A549 (cell line): ENCODE measurements around the gene NRXN3. TPM values are rescaled to one million over a fixed set of nuclear protein-coding genes. Genes with fewer than 3 reads are reported as not detected.

ENCODE experiments used
- ATAC-seq, 2 experiments: fragments of 200-7000 bp in 1 of 2; fragments of >200 bp in 1 of 2; cut with Nextera tagmentation in 1 of 2; cut with Tn5 transposase in 1 of 2; 3 replicates each; pipeline versions ENCODE4 v1.8.0 to v1.9.1; 2018 to 2020; ENCODE audit warnings: mild to moderate bottlenecking in 1 of 2, moderate library complexity in 1 of 2
- CTCF ChIA-PET: fragments of 300-600 bp; sonication (Branson Sonifier 250); formaldehyde crosslinking; extraction: SDS; loops from one replicate; lab custom pipeline; 2021; ENCODE audit warnings: antibody characterized with exemption, inconsistent platforms; lab: Yijun Ruan, JAX
- POLR2A ChIA-PET: fragments of 350-600 bp; formaldehyde crosslinking; extraction: SDS; loops from one replicate; lab custom pipeline; 2021; ENCODE audit warnings: antibody characterized with exemption, inconsistent platforms; lab: Yijun Ruan, JAX
- DNase-seq, 2 experiments: peaks; one replicate each; pipeline versions ENCODE4 v3.0.0 to v3.0.0-alpha.2; 2011 to 2016; ENCODE audit warnings: low read depth in 1 of 2, low spot score in 1 of 2
- FAIRE-seq: peaks from 2 replicates; lab custom pipeline; 2011; peaks lifted over from hg19 to GRCh38; lab: Jason Lieb, UNC
- H3K27ac ChIP-seq, 2 experiments: fragments of >200 bp; sonication (Bioruptor Twin); formaldehyde crosslinking; 3 replicates each; pipeline ENCODE4 v1.5.1; 2016 to 2017
- H3K4me1 ChIP-seq: fragments of >200 bp; sonication (Bioruptor Twin); formaldehyde crosslinking; 3 replicates; pipeline ENCODE4 v1.6.1; 2016
- H3K4me2 ChIP-seq: fragments of >200 bp; sonication (Bioruptor Twin); formaldehyde crosslinking; 3 replicates; pipeline ENCODE4 v1.6.1; 2016
- H3K4me3 ChIP-seq: fragments of >200 bp; sonication (Bioruptor Twin); formaldehyde crosslinking; 3 replicates; pipeline ENCODE4 v1.5.1; 2016
- H3K9me3 ChIP-seq: fragments of >200 bp; sonication (Bioruptor Twin); formaldehyde crosslinking; 3 replicates; pipeline ENCODE4 v1.6.1; 2016
- CBX2 ChIP-seq: fragments of 200-600 bp; sonication (generic); IDR thresholded peaks from 2 replicates; pipeline ENCODE4 v1.6.1; 2016; ENCODE audit warnings: low read depth, mild to moderate bottlenecking, borderline replicate concordance
- CBX8 ChIP-seq: fragments of 200-600 bp; sonication (generic); IDR thresholded peaks from 2 replicates; pipeline ENCODE4 v1.6.1; 2016
- CHD2 ChIP-seq: fragments of 150-350 bp; IDR thresholded peaks from 2 replicates; pipeline ENCODE4 v1.6.1; 2014; ENCODE audit warnings: low read length; ENCODE audit not compliant: partially characterized antibody
- EHF ChIP-seq: fragments of 250-450 bp; sonication (Bioruptor Pico); IDR thresholded peaks from 2 replicates; pipeline ENCODE4 v1.5.0; 2020; ENCODE audit warnings: mild to moderate bottlenecking
- EHMT2 ChIP-seq: fragments of 200-600 bp; sonication (generic); IDR thresholded peaks from 2 replicates; pipeline ENCODE4 v1.6.1; 2016; ENCODE audit warnings: antibody characterized with exemption, low read depth, mild to moderate bottlenecking, moderate library complexity
- EP300 ChIP-seq, 2 experiments: fragments of >200 bp; sonication (Bioruptor Twin); formaldehyde crosslinking; IDR thresholded peaks; 2 replicates in 1 of 2; 3 replicates in 1 of 2; pipeline ENCODE4 v1.6.1; 2016 to 2017
- FOXS1 ChIP-seq: fragments of 250-450 bp; sonication (Bioruptor Pico); IDR thresholded peaks from 2 replicates; pipeline ENCODE4 v1.5.0; 2020; ENCODE audit warnings: mild to moderate bottlenecking, moderate library complexity
- GATA3 ChIP-seq: IDR thresholded peaks from 2 replicates; pipeline ENCODE4 v1.6.1; 2012; ENCODE audit warnings: borderline replicate concordance
- HDAC2 ChIP-seq: fragments of 200-600 bp; sonication (generic); IDR thresholded peaks from 2 replicates; pipeline ENCODE4 v1.6.1; 2016
- HEYL ChIP-seq: fragments of 250-450 bp; sonication (Bioruptor Pico); IDR thresholded peaks from 2 replicates; pipeline ENCODE4 v1.8.0; 2021; ENCODE audit warnings: mild to moderate bottlenecking, moderate library complexity
- HOXA7 ChIP-seq: fragments of 250-450 bp; sonication (Bioruptor Pico); IDR thresholded peaks from 2 replicates; pipeline ENCODE4 v1.5.0; 2020; ENCODE audit warnings: mild to moderate bottlenecking, moderate library complexity
- MYC ChIP-seq: IDR thresholded peaks from 2 replicates; pipeline ENCODE4 v1.6.1; 2012; ENCODE audit warnings: mild to moderate bottlenecking, inconsistent platforms, low read length, improper control_type of control experiment, borderline replicate concordance
- NPAS2 ChIP-seq: fragments of 250-450 bp; sonication (Bioruptor Pico); IDR thresholded peaks from 2 replicates; pipeline ENCODE4 v1.8.0; 2022; ENCODE audit warnings: mild to moderate bottlenecking, moderate library complexity, borderline replicate concordance
- NR3C1 ChIP-seq: fragments of >200 bp; sonication (Bioruptor Twin); formaldehyde crosslinking; IDR thresholded peaks from 3 replicates; pipeline ENCODE4 v1.6.1; 2017
- PHF8 ChIP-seq: fragments of 200-600 bp; sonication (generic); IDR thresholded peaks from 2 replicates; pipeline ENCODE4 v1.6.1; 2016; ENCODE audit warnings: low read depth, mild to moderate bottlenecking, antibody characterized with exemption, moderate library complexity, borderline replicate concordance
- POLR2AphosphoS2 ChIP-seq: conservative IDR thresholded peaks from 2 replicates; pipeline ENCODE4 v1.6.1; 2012; ENCODE audit warnings: low read length, improper control_type of control experiment, inconsistent platforms
- RARB ChIP-seq: fragments of 250-450 bp; sonication (Bioruptor Pico); IDR thresholded peaks from 2 replicates; pipeline ENCODE4 v1.8.0; 2021; ENCODE audit warnings: mild to moderate bottlenecking, moderate library complexity
- RCOR1 ChIP-seq: fragments of 150-350 bp; IDR thresholded peaks from 2 replicates; pipeline ENCODE4 v1.6.1; 2014; ENCODE audit warnings: antibody characterized with exemption, low read length, low read depth
- RNF2 ChIP-seq: fragments of 200-600 bp; sonication (generic); IDR thresholded peaks from 2 replicates; pipeline ENCODE4 v1.6.1; 2016; ENCODE audit warnings: low read depth, mild to moderate bottlenecking, antibody characterized with exemption, moderate library complexity, borderline replicate concordance
- SMC3 ChIP-seq: fragments of >200 bp; sonication (Bioruptor Twin); formaldehyde crosslinking; IDR thresholded peaks from 3 replicates; pipeline ENCODE4 v1.6.1; 2018; ENCODE audit warnings: inconsistent platforms
- TFCP2L1 ChIP-seq: fragments of 250-450 bp; sonication (Bioruptor Pico); IDR thresholded peaks from 2 replicates; pipeline ENCODE4 v1.5.0; 2021; ENCODE audit warnings: mild to moderate bottlenecking
- ZC3H11A ChIP-seq: fragments of 450-650 bp; IDR thresholded peaks from 2 replicates; pipeline ENCODE4 v1.6.1; 2014; ENCODE audit warnings: antibody characterized with exemption, mild to moderate bottlenecking
- ZFP36 ChIP-seq: fragments of 450-650 bp; IDR thresholded peaks from 2 replicates; pipeline ENCODE4 v1.6.1; 2014; ENCODE audit warnings: borderline replicate concordance; ENCODE audit not compliant: partially characterized antibody
- ZNF302 ChIP-seq: fragments of 250-450 bp; sonication (Bioruptor Pico); IDR thresholded peaks from 2 replicates; pipeline ENCODE4 v1.9.0; 2021; ENCODE audit warnings: inconsistent platforms, mild to moderate bottlenecking, moderate library complexity
- ZSCAN20 ChIP-seq: fragments of 250-450 bp; sonication (Bioruptor Pico); IDR thresholded peaks from 2 replicates; pipeline ENCODE4 v1.8.0; 2022; ENCODE audit warnings: mild to moderate bottlenecking, moderate library complexity
- WGBS: methylation state at CpG from one replicate; pipeline ENCODE4 v1.1.6; 2017; ENCODE audit errors: missing lambda C conversion rate; 5-methylcytosine and 5-hydroxymethylcytosine counted together
- polyA plus RNA-seq, 4 experiments: library from polyadenylated mRNA; depleted of rRNA in 3 of 4; stranded (reverse); fragments of >200 nt; fragmentation: RNase III in 1 of 4; extraction: RNeasy Plus Mini Kit Qiagen cat#74134 plus additional on column Dnase treatment in 1 of 4; gene quantifications; 2 replicates in 3 of 4; 3 replicates in 1 of 4; pipeline ENCODE4 v1.2.3, GENCODE V29; 2011 to 2017
- TF ChIP-seq, protein P1 (sequence below): fragments of 150-350 bp; IDR thresholded peaks from 2 replicates; pipeline ENCODE4 v1.6.1; 2014; ENCODE audit warnings: low read depth, mild to moderate bottlenecking, low read length
- TF ChIP-seq, protein P2 (sequence below): IDR thresholded peaks from 2 replicates; pipeline ENCODE4 v1.6.1; 2012
- TF ChIP-seq, protein P3 (sequence below): IDR thresholded peaks from 2 replicates; pipeline ENCODE4 v1.6.1; 2012; ENCODE audit warnings: low read depth, borderline replicate concordance
- TF ChIP-seq, protein P4 (sequence below): fragments of >200 bp; sonication (Bioruptor Twin); formaldehyde crosslinking; IDR thresholded peaks from 3 replicates; pipeline ENCODE4 v1.6.1; 2016

NRXN3 gene
- polyA plus RNA-seq, 2 of the 4 experiments (the other 2 are of a cell fraction), result 0.62 to 2.3 TPM

DNA sequence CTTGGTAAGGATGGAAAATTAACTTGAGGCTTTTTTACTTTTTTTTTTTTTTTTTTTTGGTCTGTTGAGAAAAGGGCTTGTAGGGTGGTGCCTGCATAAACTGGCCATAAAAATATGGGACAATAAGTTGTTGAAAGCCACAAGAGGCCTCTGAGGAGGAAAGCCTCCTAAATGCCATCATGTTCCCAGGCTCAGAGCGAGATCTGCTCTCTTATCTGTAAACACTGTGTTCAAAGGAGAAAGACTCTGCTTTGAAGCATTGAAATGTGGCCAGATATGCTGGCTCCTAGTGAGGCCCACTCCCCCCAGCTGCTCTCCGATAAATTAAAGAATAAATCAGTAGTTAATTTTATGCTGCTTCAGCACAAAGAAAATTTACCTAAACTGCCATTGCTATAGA lies 1536.2 kb downstream of the NRXN3 start:
- Histone ChIP-seq H3K4me2 (no peak overlapping the region), H3K27ac (no peak overlapping the region), H3K9me3 (no peaks in the 10 kb centered on the region), H3K4me1 (peaks cover 11% of the 10 kb centered on the region; the same call in 2 of the 3 replicates), H3K4me3 (no peak overlapping the region)
- ATAC-seq (no peak), DNase-seq (no peak), FAIRE-seq (no peak)
- ChIA-PET CTCF (no interaction called here), POLR2A (no interaction called here)
- TF ChIP-seq, protein P1, sequence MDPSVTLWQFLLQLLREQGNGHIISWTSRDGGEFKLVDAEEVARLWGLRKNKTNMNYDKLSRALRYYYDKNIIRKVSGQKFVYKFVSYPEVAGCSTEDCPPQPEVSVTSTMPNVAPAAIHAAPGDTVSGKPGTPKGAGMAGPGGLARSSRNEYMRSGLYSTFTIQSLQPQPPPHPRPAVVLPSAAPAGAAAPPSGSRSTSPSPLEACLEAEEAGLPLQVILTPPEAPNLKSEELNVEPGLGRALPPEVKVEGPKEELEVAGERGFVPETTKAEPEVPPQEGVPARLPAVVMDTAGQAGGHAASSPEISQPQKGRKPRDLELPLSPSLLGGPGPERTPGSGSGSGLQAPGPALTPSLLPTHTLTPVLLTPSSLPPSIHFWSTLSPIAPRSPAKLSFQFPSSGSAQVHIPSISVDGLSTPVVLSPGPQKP, result no peak
- TF ChIP-seq, protein P2, sequence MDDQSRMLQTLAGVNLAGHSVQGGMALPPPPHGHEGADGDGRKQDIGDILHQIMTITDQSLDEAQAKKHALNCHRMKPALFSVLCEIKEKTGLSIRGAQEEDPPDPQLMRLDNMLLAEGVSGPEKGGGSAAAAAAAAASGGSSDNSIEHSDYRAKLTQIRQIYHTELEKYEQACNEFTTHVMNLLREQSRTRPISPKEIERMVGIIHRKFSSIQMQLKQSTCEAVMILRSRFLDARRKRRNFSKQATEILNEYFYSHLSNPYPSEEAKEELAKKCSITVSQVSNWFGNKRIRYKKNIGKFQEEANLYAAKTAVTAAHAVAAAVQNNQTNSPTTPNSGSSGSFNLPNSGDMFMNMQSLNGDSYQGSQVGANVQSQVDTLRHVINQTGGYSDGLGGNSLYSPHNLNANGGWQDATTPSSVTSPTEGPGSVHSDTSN, result no peak
- no peak for TF ChIP-seq TFCP2L1
- WGBS, result 55% methylated on average over 2 of the region's 2 CpGs

DNA sequence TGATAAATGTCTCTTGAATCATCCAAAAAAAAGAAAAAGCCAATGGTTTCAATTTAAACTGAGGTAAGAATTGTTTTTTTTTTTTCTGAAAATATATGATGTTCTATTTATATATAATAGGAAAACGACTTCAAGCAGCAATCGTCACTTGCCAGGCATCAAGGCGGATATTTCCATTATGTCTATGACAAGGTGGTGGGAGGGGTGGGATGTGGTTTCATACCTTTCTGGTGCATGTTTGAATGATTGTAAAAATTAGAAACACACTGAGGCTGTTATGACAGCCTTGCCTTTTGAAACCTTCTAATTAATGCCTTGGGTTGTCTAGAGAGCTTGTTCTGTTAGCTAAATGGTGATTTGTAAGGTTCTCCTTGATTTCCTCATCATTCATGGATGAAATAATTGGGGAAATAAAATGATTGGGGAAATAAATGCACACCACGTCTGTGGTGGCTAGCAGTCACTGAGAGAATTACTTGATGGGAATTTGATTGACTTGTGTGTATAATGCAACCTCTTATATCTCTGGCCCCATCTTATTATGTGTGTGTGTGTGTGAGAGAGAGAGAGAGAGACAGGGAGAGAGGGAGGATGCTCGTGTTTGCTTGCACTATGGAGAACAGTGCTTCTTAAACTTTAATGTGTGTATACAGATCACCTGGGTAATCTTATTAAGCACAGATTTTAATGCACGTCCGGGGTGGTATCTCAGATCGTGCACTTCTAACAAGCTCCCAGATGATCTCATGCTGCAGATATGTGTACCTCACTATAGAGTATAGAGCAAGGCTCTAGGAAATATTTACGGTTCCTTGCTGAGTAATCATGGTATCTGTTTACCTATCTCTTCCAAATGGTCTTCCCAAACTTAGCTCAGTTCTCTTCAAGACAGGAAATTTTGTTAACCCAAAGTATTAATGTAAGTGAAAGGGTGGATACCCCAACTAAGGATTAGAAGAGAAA lies 1538.5 kb downstream of the NRXN3 start:
- H3K4me2 ChIP-seq, result peak overlapping the region; percentile 60
- WGBS, result 24% methylated on average over 9 of the region's 9 CpGs
- H3K4me3 ChIP-seq, result no peak overlapping the region
- DNase-seq (peak in 1 of 2 experiments; percentile 5), ATAC-seq (peak; percentile 68 to 81), FAIRE-seq (no peak)
- TF ChIP-seq HDAC2 (no peak), EP300 (IDR thresholded peaks at IDR 0.05) (no peak), RCOR1 (no peak), ZC3H11A (no peak), CBX8 (no peak), EHMT2 (no peak), RNF2 (no peak)
- TF ChIP-seq, protein P3, sequence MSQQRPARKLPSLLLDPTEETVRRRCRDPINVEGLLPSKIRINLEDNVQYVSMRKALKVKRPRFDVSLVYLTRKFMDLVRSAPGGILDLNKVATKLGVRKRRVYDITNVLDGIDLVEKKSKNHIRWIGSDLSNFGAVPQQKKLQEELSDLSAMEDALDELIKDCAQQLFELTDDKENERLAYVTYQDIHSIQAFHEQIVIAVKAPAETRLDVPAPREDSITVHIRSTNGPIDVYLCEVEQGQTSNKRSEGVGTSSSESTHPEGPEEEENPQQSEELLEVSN, result no peak
- ChIA-PET CTCF (no interaction called here), POLR2A (no interaction called here)
- peak overlapping the region in 1 of 2 experiments; percentile 54; a peak in 2 of 6 replicates for H3K27ac ChIP-seq
- H3K4me1 ChIP-seq, result peaks cover 11% of the 10 kb centered on the region; the same call in 2 of the 3 replicates
- H3K9me3 ChIP-seq, result no peaks in the 10 kb centered on the region

DNA sequence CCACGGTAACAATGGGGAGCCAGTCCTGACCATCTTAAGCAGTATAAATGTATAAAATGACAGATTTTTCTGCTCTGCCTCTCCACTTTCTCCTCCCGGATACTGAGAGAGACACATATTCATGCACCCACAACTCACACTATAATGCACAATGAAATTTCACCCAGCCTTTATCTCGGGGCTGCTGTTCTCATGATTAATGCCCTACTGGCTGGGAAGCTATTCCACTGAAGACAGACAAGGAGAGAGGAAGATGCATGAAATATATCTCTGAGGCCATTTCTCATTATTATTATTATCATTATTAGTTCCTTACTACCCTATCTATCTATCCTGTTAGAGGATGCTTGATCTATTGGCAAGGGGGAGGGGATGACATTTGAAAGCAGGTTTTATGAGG lies 1539.4 kb downstream of the NRXN3 start:
- ATAC-seq, result no peak
- WGBS, result 34% methylated on average over 3 of the region's 3 CpGs
- Histone ChIP-seq H3K4me2 (peak overlapping the region; percentile 60), H3K4me3 (no peak overlapping the region), H3K4me1 (peaks cover 11% of the 10 kb centered on the region; the same call in 2 of the 3 replicates), H3K27ac (peak overlapping the region in 1 of 2 experiments; percentile 54; a peak in 2 of 6 replicates), H3K9me3 (no peaks in the 10 kb centered on the region)
- no peak for FAIRE-seq
- ChIA-PET CTCF (no interaction called here), POLR2A (no interaction called here)
- DNase-seq, result no peak
- TF ChIP-seq ZFP36, result no peak
- no peak for TF ChIP-seq EHF (CRISPR knock-in tag)
- TF ChIP-seq PHF8, result no peak
- no peak for TF ChIP-seq FOXS1
- no peak for TF ChIP-seq RARB
- TF ChIP-seq, protein P4, sequence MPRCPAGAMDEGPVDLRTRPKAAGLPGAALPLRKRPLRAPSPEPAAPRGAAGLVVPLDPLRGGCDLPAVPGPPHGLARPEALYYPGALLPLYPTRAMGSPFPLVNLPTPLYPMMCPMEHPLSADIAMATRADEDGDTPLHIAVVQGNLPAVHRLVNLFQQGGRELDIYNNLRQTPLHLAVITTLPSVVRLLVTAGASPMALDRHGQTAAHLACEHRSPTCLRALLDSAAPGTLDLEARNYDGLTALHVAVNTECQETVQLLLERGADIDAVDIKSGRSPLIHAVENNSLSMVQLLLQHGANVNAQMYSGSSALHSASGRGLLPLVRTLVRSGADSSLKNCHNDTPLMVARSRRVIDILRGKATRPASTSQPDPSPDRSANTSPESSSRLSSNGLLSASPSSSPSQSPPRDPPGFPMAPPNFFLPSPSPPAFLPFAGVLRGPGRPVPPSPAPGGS, result no peak
- no peak for TF ChIP-seq CHD2
- no peak for TF ChIP-seq MYC
- TF ChIP-seq SMC3, result no peak
- no peak for TF ChIP-seq ZSCAN20 (CRISPR knock-in tag)
- no peak for TF ChIP-seq HEYL (CRISPR knock-in tag)
- no peak for TF ChIP-seq GATA3
- no peak for TF ChIP-seq NPAS2 (CRISPR knock-in tag)
- no peak for TF ChIP-seq NR3C1
- TF ChIP-seq, protein P1, result no peak
- TF ChIP-seq CBX2, result no peak
- TF ChIP-seq EHMT2, result no peak
- no peak for TF ChIP-seq ZNF302
- no peak for TF ChIP-seq HOXA7 (CRISPR knock-in tag)
- TF ChIP-seq POLR2AphosphoS2, result no peak
